H9 (cell line): ENCODE results near the gene DPF3. TPM values are rescaled to one million over a fixed set of nuclear protein-coding genes. Genes with fewer than 3 reads are reported as not detected.

ENCODE experiments used
- DNase-seq: peaks from one replicate; pipeline ENCODE4 v3.0.0-alpha.2; 2017
- H2AFZ ChIP-seq: one replicate; pipeline ENCODE4 v1.6.1; 2013; ENCODE audit warnings: mild to moderate bottlenecking, low read length, control low read depth, moderate library complexity
- H2AK5ac ChIP-seq: 2 replicates; pipeline ENCODE4 v1.6.1; 2013; ENCODE audit warnings: low read length, control low read depth, mixed read lengths; ENCODE audit not compliant: insufficient read length
- H2BK120ac ChIP-seq: one replicate; pipeline ENCODE4 v1.6.1; 2013; ENCODE audit warnings: low read depth, mild to moderate bottlenecking, low read length, control low read depth, inconsistent platforms; ENCODE audit not compliant: poor library complexity, severe bottlenecking
- H2BK12ac ChIP-seq: 2 replicates; pipeline ENCODE4 v1.6.1; 2013; ENCODE audit warnings: low read length, control low read depth, mixed read lengths, low read depth; ENCODE audit not compliant: insufficient read length
- H2BK15ac ChIP-seq: 2 replicates; pipeline ENCODE4 v1.6.1; 2013; ENCODE audit warnings: low read depth, low read length, control low read depth
- H2BK20ac ChIP-seq: one replicate; pipeline ENCODE4 v1.6.1; 2013; ENCODE audit warnings: low read depth, mild to moderate bottlenecking, low read length, control low read depth, inconsistent platforms; ENCODE audit not compliant: poor library complexity, severe bottlenecking
- H2BK5ac ChIP-seq: 2 replicates; pipeline ENCODE4 v1.6.1; 2013; ENCODE audit warnings: low read length, control low read depth, mixed read lengths; ENCODE audit not compliant: insufficient read length
- H3K14ac ChIP-seq: 2 replicates; pipeline ENCODE4 v1.6.1; 2013; ENCODE audit warnings: low read length, control low read depth; ENCODE audit not compliant: insufficient read depth
- H3K18ac ChIP-seq: 2 replicates; pipeline ENCODE4 v1.6.1; 2013; ENCODE audit warnings: low read depth, mild to moderate bottlenecking, mixed read lengths, low read length, control low read depth; ENCODE audit not compliant: insufficient read length
- H3K23ac ChIP-seq: 2 replicates; pipeline ENCODE4 v1.6.1; 2013; ENCODE audit warnings: low read length, control low read depth, mixed read lengths, low read depth; ENCODE audit not compliant: insufficient read length
- H3K23me2 ChIP-seq: 2 replicates; pipeline ENCODE4 v1.6.1; 2013; ENCODE audit warnings: low read depth, mild to moderate bottlenecking, mixed read lengths, low read length, control low read depth; ENCODE audit not compliant: insufficient read length, poor library complexity, severe bottlenecking
- H3K27ac ChIP-seq: 2 replicates; pipeline ENCODE4 v1.5.1; 2013; ENCODE audit warnings: low read length, control low read depth, mixed read lengths, low read depth; ENCODE audit not compliant: insufficient read length
- H3K27me3 ChIP-seq: 2 replicates; pipeline ENCODE4 v1.6.1; 2013; ENCODE audit warnings: low read length, control low read depth, inconsistent platforms; ENCODE audit not compliant: insufficient read depth
- H3K4ac ChIP-seq: 2 replicates; pipeline ENCODE4 v1.6.1; 2013; ENCODE audit warnings: low read depth, mild to moderate bottlenecking, control low read depth, inconsistent platforms, low read length, moderate library complexity
- H3K4me1 ChIP-seq: 2 replicates; pipeline ENCODE4 v1.6.1; 2013; ENCODE audit warnings: low read length, control low read depth, inconsistent platforms; ENCODE audit not compliant: insufficient read depth
- H3K4me2 ChIP-seq: 2 replicates; pipeline ENCODE4 v1.6.1; 2013; ENCODE audit warnings: low read length, control low read depth, mixed read lengths; ENCODE audit not compliant: insufficient read length, insufficient read depth
- H3K56ac ChIP-seq: 2 replicates; pipeline ENCODE4 v1.6.1; 2013; ENCODE audit warnings: low read depth, mild to moderate bottlenecking, mixed read lengths, low read length, control low read depth; ENCODE audit not compliant: insufficient read length
- H3K79me1 ChIP-seq: 2 replicates; pipeline ENCODE4 v1.6.1; 2013; ENCODE audit warnings: low read depth, mild to moderate bottlenecking, moderate library complexity, low read length, control low read depth, inconsistent platforms; ENCODE audit not compliant: insufficient read depth, poor library complexity, severe bottlenecking
- H3K79me2 ChIP-seq: 2 replicates; pipeline ENCODE4 v1.6.1; 2013; ENCODE audit warnings: low read length, control low read depth, inconsistent platforms; ENCODE audit not compliant: insufficient read depth
- H3K9ac ChIP-seq: 2 replicates; pipeline ENCODE4 v1.6.1; 2013; ENCODE audit warnings: low read length, control low read depth, mixed read lengths; ENCODE audit not compliant: insufficient read length; ENCODE audit errors: extremely low read depth
- H3K9me3 ChIP-seq: one replicate; pipeline ENCODE4 v1.6.1; 2013; ENCODE audit warnings: low read depth, low read length, inconsistent platforms; ENCODE audit not compliant: control insufficient read depth
- H3T11ph ChIP-seq: one replicate; pipeline ENCODE4 v1.6.1; 2013; ENCODE audit warnings: mild to moderate bottlenecking, low read length, control low read depth, inconsistent platforms
- H4K20me1 ChIP-seq: one replicate; pipeline ENCODE4 v1.6.1; 2013; ENCODE audit not compliant: control insufficient read depth, insufficient read length, insufficient read depth
- H4K5ac ChIP-seq: 2 replicates; pipeline ENCODE4 v1.6.1; 2013; ENCODE audit warnings: low read depth, mild to moderate bottlenecking, mixed read lengths, low read length, control low read depth; ENCODE audit not compliant: insufficient read length
- H4K8ac ChIP-seq: replicated peaks from 2 replicates; pipeline ENCODE4 v1.6.1; 2013; ENCODE audit warnings: low read length, control low read depth, mixed read lengths, low read depth; ENCODE audit not compliant: insufficient read length
- H4K91ac ChIP-seq: 2 replicates; pipeline ENCODE4 v1.6.1; 2013; ENCODE audit warnings: low read depth, mild to moderate bottlenecking, moderate library complexity, mixed read lengths, low read length, control low read depth; ENCODE audit not compliant: insufficient read length
- H3K27ac Mint-ChIP-seq, 3 experiments: 2 replicates in 2 of 3; 3 replicates in 1 of 3; pipeline ENCODE4 v1.8.0; 2020 to 2021; ENCODE audit warnings: mixed read lengths in 3 of 3, mild to moderate bottlenecking in 1 of 3, moderate library complexity in 1 of 3
- H3K27me3 Mint-ChIP-seq: 2 replicates; pipeline ENCODE4 v1.8.0; 2021; ENCODE audit warnings: low read depth, mild to moderate bottlenecking, moderate library complexity, mixed read lengths
- H3K36me3 Mint-ChIP-seq, 3 experiments: 2 replicates in 2 of 3; 3 replicates in 1 of 3; pipeline ENCODE4 v1.8.0; 2020 to 2021; ENCODE audit warnings: low read depth in 3 of 3, mixed read lengths in 3 of 3; ENCODE audit not compliant: insufficient read depth in 1 of 3
- H3K4me1 Mint-ChIP-seq, 2 experiments: 2 replicates each; pipeline ENCODE4 v1.8.0; 2020; ENCODE audit warnings: mixed read lengths in 2 of 2
- H3K4me3 Mint-ChIP-seq, 2 experiments: 2 replicates in 1 of 2; 3 replicates in 1 of 2; pipeline ENCODE4 v1.8.0; 2020 to 2021; ENCODE audit warnings: mild to moderate bottlenecking in 2 of 2, mixed read lengths in 2 of 2, moderate library complexity in 1 of 2
- H3K9me3 Mint-ChIP-seq, 2 experiments: 2 replicates in 1 of 2; 3 replicates in 1 of 2; pipeline ENCODE4 v1.8.0; 2020; ENCODE audit warnings: mild to moderate bottlenecking in 2 of 2, mixed read lengths in 2 of 2, moderate library complexity in 1 of 2
- CTCF ChIP-seq: fragments of 200-600 bp; sonication (generic); conservative IDR thresholded peaks from 3 replicates; pipeline ENCODE4 v1.8.0; 2021; ENCODE audit warnings: antibody characterized with exemption, mild to moderate bottlenecking
- WGBS: extraction: QIAGEN DNeasy Blood & Tissue Kit; methylation state at CpG from one replicate; pipeline ENCODE4 v1.1.7; 2013; ENCODE audit warnings: missing lambda C conversion rate, low lambda C conversion rate, mixed read lengths; ENCODE audit not compliant: insufficient read length; ENCODE audit errors: extremely low coverage; 5-methylcytosine and 5-hydroxymethylcytosine counted together
- total RNA-seq: library from RNA; stranded (reverse); gene quantifications from 2 replicates; pipeline ENCODE4 v1.2.1, GENCODE V29; 2021

Gene DPF3
- total RNA-seq, 1 experiment from 2014 or later, result not detected

- no CpG with 5 or more reads among the region's 2 CpGs for WGBS
Measured at GRCh38 chr14:72780751-72781150, 113.2 kb downstream of the DPF3 start.

More at GRCh38 chr14:72780751-72781150, 113.2 kb downstream of the DPF3 start:
- Histone ChIP-seq H3K4ac (no peak overlapping the region), H3K23ac (no peak overlapping the region), H2BK12ac (no peak overlapping the region), H4K5ac (no peak overlapping the region), H3T11ph (no peak overlapping the region), H3K79me1 (no peaks in the 10 kb centered on the region), H2BK20ac (no peak overlapping the region), H4K8ac (no peak overlapping the region), H4K20me1 (no peaks in the 10 kb centered on the region), H4K91ac (no peak overlapping the region), H3K9ac (no peak overlapping the region), H2BK120ac (no peak overlapping the region), H2AFZ (no peak overlapping the region), H2BK15ac (no peak overlapping the region), H3K27ac (no peak overlapping the region), H2BK5ac (no peak overlapping the region), H3K9me3 (peaks cover 8% of the 10 kb centered on the region), H3K4me2 (no peak overlapping the region), H3K79me2 (no peaks in the 10 kb centered on the region), H3K4me1 (no peaks in the 10 kb centered on the region), H3K14ac (no peak overlapping the region), H3K56ac (no peak overlapping the region), H3K23me2 (no peaks in the 10 kb centered on the region), H3K27me3 (no peaks in the 10 kb centered on the region), H3K18ac (no peak overlapping the region), H2AK5ac (no peak overlapping the region)
- Mint-ChIP-seq H3K27me3 (peaks cover 5% of the 10 kb centered on the region), H3K4me1 (peaks cover 9 to 11% of the 10 kb centered on the region in 2 experiments), H3K27ac (no peak overlapping the region), H3K9me3 (peaks cover 8 to 11% of the 10 kb centered on the region in 2 experiments; a peak in 3 of 5 replicates), H3K4me3 (no peak overlapping the region), H3K36me3 (peaks cover 0 to 9% (median 2%) of the 10 kb centered on the region in 3 experiments; a peak in 3 of 7 replicates)
- TF ChIP-seq CTCF, result no peak
- DNase-seq, result no peak
